Measurements from ENCODE around the gene ZSWIM5.

ZSWIM5 gene

GRCh38 chr1:45221716-45222115 lies 15.3 kb upstream of the ZSWIM5 start:
- DNase-seq (ENCODE audit: insufficient read length) (no peak), FAIRE-seq (no peak)
- TF ChIP-seq POLR2A (IDR thresholded peaks at IDR 0.05; ENCODE audit: low read depth, low read length) (no peak), POLR2AphosphoS5 (IDR thresholded peaks at IDR 0.05; ENCODE audit: low read depth, low read length) (no peak), TAF1 (IDR thresholded peaks at IDR 0.05; ENCODE audit: borderline replicate concordance, low read depth, low read length) (no peak)

- DNase-seq (ENCODE audit: insufficient read length) (no peak), FAIRE-seq (no peak)
- TF ChIP-seq POLR2AphosphoS5 (IDR thresholded peaks at IDR 0.05; ENCODE audit: low read depth, low read length) (no peak), POLR2A (IDR thresholded peaks at IDR 0.05; ENCODE audit: low read depth, low read length) (no peak)
Observed at GRCh38 chr1:45216861-45217260, 10.5 kb upstream of the ZSWIM5 start.

- DNase-seq (ENCODE audit: insufficient read length) (no peak), FAIRE-seq (no peak)
- TF ChIP-seq POLR2AphosphoS5 (IDR thresholded peaks at IDR 0.05; ENCODE audit: low read depth, low read length) = no peak
- TF ChIP-seq POLR2A (IDR thresholded peaks at IDR 0.05; ENCODE audit: low read depth, low read length) = no peak
- no peak for TF ChIP-seq TAF1 (IDR thresholded peaks at IDR 0.05; ENCODE audit: borderline replicate concordance, low read depth, low read length)
Observed at GRCh38 chr1:45216200-45216541, 9.8 kb upstream of the ZSWIM5 start.

GRCh38 chr1:45215485-45216199 lies 9.2 kb upstream of the ZSWIM5 start:
- DNase-seq (ENCODE audit: insufficient read length) (no peak), FAIRE-seq (peak; percentile 27)
- TF ChIP-seq POLR2A (IDR thresholded peaks at IDR 0.05; ENCODE audit: low read depth, low read length) (no peak), POLR2AphosphoS5 (IDR thresholded peaks at IDR 0.05; ENCODE audit: low read depth, low read length) (no peak), TAF1 (IDR thresholded peaks at IDR 0.05; ENCODE audit: borderline replicate concordance, low read depth, low read length) (no peak)

GRCh38 chr1:45213892-45214291 lies 7.5 kb upstream of the ZSWIM5 start:
- no peak for DNase-seq (ENCODE audit: insufficient read length)
- FAIRE-seq = no peak

GRCh38 chr1:45211076-45211475 lies 4.7 kb upstream of the ZSWIM5 start:
- FAIRE-seq (no peak), DNase-seq (ENCODE audit: insufficient read length) (no peak)
- no peak for TF ChIP-seq POLR2AphosphoS5 (IDR thresholded peaks at IDR 0.05; ENCODE audit: low read depth, low read length)
- no peak for TF ChIP-seq TAF1 (IDR thresholded peaks at IDR 0.05; ENCODE audit: borderline replicate concordance, low read depth, low read length)
- no peak for TF ChIP-seq POLR2A (IDR thresholded peaks at IDR 0.05; ENCODE audit: low read depth, low read length)

More at GRCh38 chr1:45213892-45214291, 7.5 kb upstream of the ZSWIM5 start:
- TF ChIP-seq POLR2AphosphoS5 (IDR thresholded peaks at IDR 0.05; ENCODE audit: low read depth, low read length) (no peak), POLR2A (IDR thresholded peaks at IDR 0.05; ENCODE audit: low read depth, low read length) (no peak), TAF1 (IDR thresholded peaks at IDR 0.05; ENCODE audit: borderline replicate concordance, low read depth, low read length) (no peak)

- peak; percentile 36 for FAIRE-seq
- TF ChIP-seq POLR2A (IDR thresholded peaks at IDR 0.05; ENCODE audit: low read depth, low read length) = no peak
- TF ChIP-seq TAF1 (IDR thresholded peaks at IDR 0.05; ENCODE audit: borderline replicate concordance, low read depth, low read length) = no peak
- no peak for TF ChIP-seq POLR2AphosphoS5 (IDR thresholded peaks at IDR 0.05; ENCODE audit: low read depth, low read length)
- DNase-seq (ENCODE audit: insufficient read length) = no peak
Observed at GRCh38 chr1:45206808-45207623, 611 bp upstream of the ZSWIM5 start.

- TF ChIP-seq TAF1 (IDR thresholded peaks at IDR 0.05; ENCODE audit: borderline replicate concordance, low read depth, low read length) (no peak), POLR2AphosphoS5 (IDR thresholded peaks at IDR 0.05; ENCODE audit: low read depth, low read length) (no peak), POLR2A (IDR thresholded peaks at IDR 0.05; ENCODE audit: low read depth, low read length) (no peak)
- no peak for DNase-seq (ENCODE audit: insufficient read length)
- FAIRE-seq = no peak
Observed at GRCh38 chr1:45205011-45205909, 1.1 kb downstream of the ZSWIM5 start.

GRCh38 chr1:45200906-45201500 lies 5.4 kb downstream of the ZSWIM5 start:
- no peak for DNase-seq (ENCODE audit: insufficient read length)
- no peak for FAIRE-seq
- no peak for TF ChIP-seq POLR2AphosphoS5 (IDR thresholded peaks at IDR 0.05; ENCODE audit: low read depth, low read length)
- no peak for TF ChIP-seq POLR2A (IDR thresholded peaks at IDR 0.05; ENCODE audit: low read depth, low read length)
- no peak for TF ChIP-seq TAF1 (IDR thresholded peaks at IDR 0.05; ENCODE audit: borderline replicate concordance, low read depth, low read length)

- DNase-seq (ENCODE audit: insufficient read length) (no peak), FAIRE-seq (no peak)
- TF ChIP-seq TAF1 (IDR thresholded peaks at IDR 0.05; ENCODE audit: borderline replicate concordance, low read depth, low read length) (no peak), POLR2AphosphoS5 (IDR thresholded peaks at IDR 0.05; ENCODE audit: low read depth, low read length) (no peak), POLR2A (IDR thresholded peaks at IDR 0.05; ENCODE audit: low read depth, low read length) (no peak)
Observed at GRCh38 chr1:45200435-45200834, 6.0 kb downstream of the ZSWIM5 start.

GRCh38 chr1:45198185-45198584 lies 8.2 kb downstream of the ZSWIM5 start:
- TF ChIP-seq TAF1 (IDR thresholded peaks at IDR 0.05; ENCODE audit: borderline replicate concordance, low read depth, low read length) (no peak), POLR2A (IDR thresholded peaks at IDR 0.05; ENCODE audit: low read depth, low read length) (no peak), POLR2AphosphoS5 (IDR thresholded peaks at IDR 0.05; ENCODE audit: low read depth, low read length) (no peak)
- FAIRE-seq (no peak), DNase-seq (ENCODE audit: insufficient read length) (no peak)

Data from GM12892 (cell line).